SU-DHL-6 (cell line): ENCODE results near the gene FAM98B.

Experiments
- CTCF ChIP-seq: fragments of 200-600 bp; sonication (generic); IDR thresholded peaks from one replicate; pipeline ENCODE4 v1.5.1; 2017; ENCODE audit warnings: antibody characterized with exemption, mild to moderate bottlenecking, low read length, moderate library complexity; ENCODE audit not compliant: insufficient read depth, poor library complexity, severe bottlenecking
- EZH2phosphoT487 ChIP-seq: fragments of 200-600 bp; sonication (generic), shearing (Covaris generic); conservative IDR thresholded peaks from 2 replicates; pipeline ENCODE4 v1.6.1; 2018; ENCODE audit warnings: mild to moderate bottlenecking, antibody characterized with exemption, low read length, moderate library complexity, mixed read lengths

GRCh38 chr15:38487378-38487777 lies 33.5 kb downstream of the FAM98B start:
- no peak for TF ChIP-seq CTCF
- TF ChIP-seq EZH2phosphoT487: no peak
